SU-DHL-6 (cell line): Measurements from ENCODE around the gene RIOK1.

Experiments
- EZH2phosphoT487 ChIP-seq: fragments of 200-600 bp; sonication (generic), shearing (Covaris generic); conservative IDR thresholded peaks from 2 replicates; pipeline ENCODE4 v1.6.1; 2018; ENCODE audit warnings: mild to moderate bottlenecking, antibody characterized with exemption, low read length, moderate library complexity, mixed read lengths
- TF ChIP-seq, protein P1 (sequence below): fragments of 200-600 bp; sonication (generic); IDR thresholded peaks from one replicate; pipeline ENCODE4 v1.5.1; 2017; ENCODE audit warnings: antibody characterized with exemption, mild to moderate bottlenecking, low read length, moderate library complexity; ENCODE audit not compliant: insufficient read depth, poor library complexity, severe bottlenecking

DNA sequence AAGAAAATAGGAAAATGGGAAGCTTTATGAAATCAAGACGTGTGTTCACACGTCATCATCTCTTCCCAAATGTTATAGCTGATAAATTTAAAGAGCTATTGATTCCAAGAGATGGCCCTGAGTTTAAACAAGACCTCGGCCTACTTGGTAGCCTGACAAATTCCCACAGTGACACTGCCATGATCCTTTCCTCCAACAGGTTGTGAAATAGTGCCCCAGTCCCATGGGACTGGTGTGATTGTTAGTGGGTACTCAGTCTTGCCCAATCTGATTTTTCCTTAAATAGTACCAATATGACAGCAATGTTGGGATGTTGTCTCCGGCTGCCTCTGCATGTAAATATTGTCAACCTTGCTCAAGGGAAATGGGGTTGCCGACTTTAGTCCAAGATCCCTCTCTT is 34.5 kb downstream of the RIOK1 start:
- TF ChIP-seq, protein P1, sequence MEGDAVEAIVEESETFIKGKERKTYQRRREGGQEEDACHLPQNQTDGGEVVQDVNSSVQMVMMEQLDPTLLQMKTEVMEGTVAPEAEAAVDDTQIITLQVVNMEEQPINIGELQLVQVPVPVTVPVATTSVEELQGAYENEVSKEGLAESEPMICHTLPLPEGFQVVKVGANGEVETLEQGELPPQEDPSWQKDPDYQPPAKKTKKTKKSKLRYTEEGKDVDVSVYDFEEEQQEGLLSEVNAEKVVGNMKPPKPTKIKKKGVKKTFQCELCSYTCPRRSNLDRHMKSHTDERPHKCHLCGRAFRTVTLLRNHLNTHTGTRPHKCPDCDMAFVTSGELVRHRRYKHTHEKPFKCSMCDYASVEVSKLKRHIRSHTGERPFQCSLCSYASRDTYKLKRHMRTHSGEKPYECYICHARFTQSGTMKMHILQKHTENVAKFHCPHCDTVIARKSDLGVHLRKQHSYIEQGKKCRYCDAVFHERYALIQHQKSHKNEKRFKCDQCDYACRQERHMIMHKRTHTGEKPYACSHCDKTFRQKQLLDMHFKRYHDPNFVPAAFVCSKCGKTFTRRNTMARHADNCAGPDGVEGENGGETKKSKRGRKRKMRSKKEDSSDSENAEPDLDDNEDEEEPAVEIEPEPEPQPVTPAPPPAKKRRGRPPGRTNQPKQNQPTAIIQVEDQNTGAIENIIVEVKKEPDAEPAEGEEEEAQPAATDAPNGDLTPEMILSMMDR, result no peak
- no peak for TF ChIP-seq EZH2phosphoT487
